ENCODE measurements around the gene VSIG2.
"Not testable (repeated sequence)": the region's sequence is repeated elsewhere in the genome, so short reads cannot be mapped to it uniquely, and the experiment has no call there.

VSIG2 gene

GRCh38 chr11:124751741-124752470, at the start of gene VSIG2:
VSIG2 (minus strand) TSS chr11:124752255; CDS start chr11:124752137, 118 bp downstream.
- no peak for DNase-seq

- DNase-seq, result no peak
These were observed 49.0 kb upstream of the VSIG2 start for GRCh38 chr11:124801014-124801413.

GRCh38 chr11:124800226-124800929, 48.3 kb upstream of the VSIG2 start, which contains the start of gene MSANTD2:
MSANTD2 (minus strand) TSS chr11:124800406; CDS start chr11:124800380, 26 bp downstream.
- DNase-seq, result peak; percentile 54 to 64

- no peak for DNase-seq
These were observed 47.5 kb upstream of the VSIG2 start for GRCh38 chr11:124799348-124800225.

GRCh38 chr11:124798991-124799347, 46.9 kb upstream of the VSIG2 start:
- no peak for DNase-seq

GRCh38 chr11:124796312-124796711, 44.3 kb upstream of the VSIG2 start:
- DNase-seq, result no peak

- DNase-seq, result peak; percentile 13 to 20
These were observed 41.6 kb upstream of the VSIG2 start for GRCh38 chr11:124793466-124794278.

- DNase-seq, result no peak
These were observed 39.7 kb upstream of the VSIG2 start for GRCh38 chr11:124791626-124792341.

GRCh38 chr11:124788521-124788920, 36.5 kb upstream of the VSIG2 start:
- no peak for DNase-seq

- no peak for DNase-seq
These were observed 32.0 kb upstream of the VSIG2 start for GRCh38 chr11:124784051-124784450.

- DNase-seq, result no peak
These were observed 30.9 kb upstream of the VSIG2 start for GRCh38 chr11:124783002-124783401.

- no peak for DNase-seq
These were observed 27.5 kb upstream of the VSIG2 start for GRCh38 chr11:124779568-124779967.

GRCh38 chr11:124778281-124778680, 26.2 kb upstream of the VSIG2 start:
- no peak for DNase-seq

- no peak for DNase-seq
These were observed 25.0 kb upstream of the VSIG2 start for GRCh38 chr11:124776865-124777645.

GRCh38 chr11:124770959-124771358, 18.9 kb upstream of the VSIG2 start:
- DNase-seq, result not testable (repeated sequence)

GRCh38 chr11:124769806-124770774, 18.0 kb upstream of the VSIG2 start:
- DNase-seq, result no peak

GRCh38 chr11:124768914-124769313, 16.9 kb upstream of the VSIG2 start:
- DNase-seq, result no peak

- no peak for DNase-seq
These were observed 14.1 kb upstream of the VSIG2 start for GRCh38 chr11:124766156-124766555.

- peak; percentile 38 to 43 for DNase-seq
These were observed 11.3 kb upstream of the VSIG2 start for GRCh38 chr11:124763156-124763947.

All from SHP77 (cell line).